Osteoblast (primary cell): ENCODE results near the gene AMMECR1L. TPM values are rescaled to one million over a fixed set of nuclear protein-coding genes. Genes with fewer than 3 reads are reported as not detected.

Experiments used
- DNase-seq: peaks from one replicate; pipeline ENCODE4 v3.0.0; 2011; ENCODE audit warnings: low spot score, mixed read lengths; ENCODE audit not compliant: insufficient read length; ENCODE audit errors: missing footprints
- H2AFZ ChIP-seq: 2 replicates; pipeline ENCODE4 v1.6.0; 2011; ENCODE audit warnings: mild to moderate bottlenecking, low read length
- H3K27ac ChIP-seq: 2 replicates; pipeline ENCODE4 v1.5.1; 2011; ENCODE audit warnings: mild to moderate bottlenecking, low read depth, low read length, moderate library complexity
- H3K27me3 ChIP-seq: 2 replicates; pipeline ENCODE4 v1.6.0; 2012; ENCODE audit warnings: mild to moderate bottlenecking, control low read depth, inconsistent platforms, low read length, moderate library complexity; ENCODE audit not compliant: insufficient read depth
- H3K36me3 ChIP-seq: 2 replicates; pipeline ENCODE4 v1.5.1; 2011; ENCODE audit warnings: mild to moderate bottlenecking, low read length, control low read depth, moderate library complexity; ENCODE audit not compliant: insufficient read depth
- H3K4me1 ChIP-seq: 2 replicates; pipeline ENCODE4 v1.5.1; 2011; ENCODE audit warnings: mild to moderate bottlenecking, low read length, control low read depth, moderate library complexity; ENCODE audit not compliant: insufficient read depth
- H3K4me2 ChIP-seq: 2 replicates; pipeline ENCODE4 v1.6.0; 2011; ENCODE audit warnings: mild to moderate bottlenecking, low read length; ENCODE audit not compliant: insufficient read depth
- H3K4me3 ChIP-seq: fragments of 200-600 bp; sonication (generic); 3 replicates; pipeline ENCODE4 v1.5.1; 2012; ENCODE audit warnings: mild to moderate bottlenecking, low read length, inconsistent platforms; ENCODE audit not compliant: insufficient read depth
- H3K79me2 ChIP-seq: 2 replicates; pipeline ENCODE4 v1.6.0; 2012; ENCODE audit warnings: mild to moderate bottlenecking, low read length, control low read depth, inconsistent platforms; ENCODE audit not compliant: insufficient read depth
- H3K9me3 ChIP-seq: 2 replicates; pipeline ENCODE4 v1.5.1; 2011; ENCODE audit warnings: low read depth, low read length, control low read depth
- H4K20me1 ChIP-seq: 2 replicates; pipeline ENCODE4 v1.6.0; 2012; ENCODE audit warnings: mild to moderate bottlenecking, low read length, control low read depth; ENCODE audit not compliant: insufficient read depth
- CTCF ChIP-seq: IDR thresholded peaks from 2 replicates; pipeline ENCODE4 v1.5.1; 2011; ENCODE audit warnings: mild to moderate bottlenecking, low read depth, low read length, moderate library complexity; ENCODE audit errors: extremely low read depth
- total RNA-seq: library from RNA; depleted of rRNA; stranded (reverse); fragments of >200 nt; gene quantifications from 2 replicates; pipeline ENCODE4 v1.2.3, GENCODE V29; 2012

Gene AMMECR1L
- total RNA-seq, 1 donor, result 15.6 TPM

DNA sequence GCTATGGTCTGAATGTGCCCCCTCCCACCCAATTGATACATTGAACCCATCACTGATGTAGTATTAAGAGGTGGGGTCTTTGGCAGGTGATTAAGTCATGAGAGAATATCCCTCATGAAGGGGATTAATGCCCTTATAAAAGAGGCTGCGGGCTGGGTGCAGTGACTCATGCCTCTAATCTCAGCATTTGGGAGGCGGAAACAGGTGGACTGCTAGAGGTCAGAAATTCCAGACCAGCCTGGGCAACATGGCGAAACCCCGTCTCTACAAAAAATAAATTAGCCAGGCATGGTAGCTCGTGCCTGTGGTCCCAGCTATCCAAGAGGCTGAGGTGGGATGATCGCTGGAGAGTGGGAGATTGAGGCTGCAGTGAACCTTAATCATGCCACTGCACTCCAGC, 42.1 kb downstream of the AMMECR1L start:
- peaks cover 4% of the 10 kb centered on the region for H4K20me1 ChIP-seq
- no peaks in the 10 kb centered on the region for H3K9me3 ChIP-seq
- H3K4me1 ChIP-seq, result no peaks in the 10 kb centered on the region
- H3K27me3 ChIP-seq, result no peaks in the 10 kb centered on the region
- H3K79me2 ChIP-seq, result no peaks in the 10 kb centered on the region
- H3K4me3 ChIP-seq, result no peak overlapping the region
- no peak for TF ChIP-seq CTCF
- DNase-seq, result no peak
- peaks cover 34% of the 10 kb centered on the region for H3K36me3 ChIP-seq
- no peak overlapping the region for H2AFZ ChIP-seq
- H3K27ac ChIP-seq, result no peak overlapping the region
- H3K4me2 ChIP-seq, result no peak overlapping the region

- Histone ChIP-seq H3K4me1 (no peaks in the 10 kb centered on the region), H4K20me1 (peaks cover 4% of the 10 kb centered on the region), H3K9me3 (no peaks in the 10 kb centered on the region), H3K4me2 (no peak overlapping the region), H3K79me2 (no peaks in the 10 kb centered on the region), H3K4me3 (no peak overlapping the region), H3K36me3 (peaks cover 16% of the 10 kb centered on the region), H2AFZ (no peak overlapping the region), H3K27ac (no peak overlapping the region), H3K27me3 (no peaks in the 10 kb centered on the region)
- DNase-seq, result no peak
- no peak for TF ChIP-seq CTCF
These were observed 44.1 kb downstream of the AMMECR1L start for GRCh38 chr2:127841466-127842178.

GRCh38 chr2:127840893-127841292, 44.9 kb downstream of the AMMECR1L start:
- peaks cover 4% of the 10 kb centered on the region for H4K20me1 ChIP-seq
- H3K27ac ChIP-seq, result no peak overlapping the region
- no peak overlapping the region for H2AFZ ChIP-seq
- DNase-seq, result no peak
- H3K4me2 ChIP-seq, result no peak overlapping the region
- no peaks in the 10 kb centered on the region for H3K79me2 ChIP-seq
- H3K4me3 ChIP-seq, result no peak overlapping the region
- H3K36me3 ChIP-seq, result peaks cover 9% of the 10 kb centered on the region
- TF ChIP-seq CTCF, result no peak
- H3K9me3 ChIP-seq, result no peaks in the 10 kb centered on the region
- H3K27me3 ChIP-seq, result no peaks in the 10 kb centered on the region
- no peaks in the 10 kb centered on the region for H3K4me1 ChIP-seq

- H3K4me1 ChIP-seq, result no peaks in the 10 kb centered on the region
- no peak overlapping the region for H3K27ac ChIP-seq
- no peaks in the 10 kb centered on the region for H4K20me1 ChIP-seq
- no peaks in the 10 kb centered on the region for H3K9me3 ChIP-seq
- H2AFZ ChIP-seq, result no peak overlapping the region
- H3K27me3 ChIP-seq, result no peaks in the 10 kb centered on the region
- no peaks in the 10 kb centered on the region for H3K79me2 ChIP-seq
- no peaks in the 10 kb centered on the region for H3K36me3 ChIP-seq
- no peak overlapping the region for H3K4me2 ChIP-seq
- no peak overlapping the region for H3K4me3 ChIP-seq
- no peak for TF ChIP-seq CTCF
- no peak for DNase-seq
These were observed 50.8 kb downstream of the AMMECR1L start for GRCh38 chr2:127834951-127835350.
